ENCODE data around the gene CTCF.

CTCF gene

DNA sequence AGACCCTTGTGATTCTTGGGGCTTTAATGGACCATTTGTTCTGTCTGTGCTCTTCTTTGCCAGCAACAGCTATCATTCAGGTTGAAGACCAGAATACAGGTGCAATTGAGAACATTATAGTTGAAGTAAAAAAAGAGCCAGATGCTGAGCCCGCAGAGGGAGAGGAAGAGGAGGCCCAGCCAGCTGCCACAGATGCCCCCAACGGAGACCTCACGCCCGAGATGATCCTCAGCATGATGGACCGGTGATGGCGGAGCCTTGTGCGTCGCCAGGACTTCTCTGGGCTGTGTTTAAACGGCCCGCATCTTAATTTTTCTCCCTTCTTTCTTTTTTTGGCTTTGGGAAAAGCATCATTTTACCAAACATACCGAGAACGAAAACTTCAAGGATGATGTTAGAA is 75.3 kb downstream of the CTCF start:
- TF ChIP-seq, protein P1, sequence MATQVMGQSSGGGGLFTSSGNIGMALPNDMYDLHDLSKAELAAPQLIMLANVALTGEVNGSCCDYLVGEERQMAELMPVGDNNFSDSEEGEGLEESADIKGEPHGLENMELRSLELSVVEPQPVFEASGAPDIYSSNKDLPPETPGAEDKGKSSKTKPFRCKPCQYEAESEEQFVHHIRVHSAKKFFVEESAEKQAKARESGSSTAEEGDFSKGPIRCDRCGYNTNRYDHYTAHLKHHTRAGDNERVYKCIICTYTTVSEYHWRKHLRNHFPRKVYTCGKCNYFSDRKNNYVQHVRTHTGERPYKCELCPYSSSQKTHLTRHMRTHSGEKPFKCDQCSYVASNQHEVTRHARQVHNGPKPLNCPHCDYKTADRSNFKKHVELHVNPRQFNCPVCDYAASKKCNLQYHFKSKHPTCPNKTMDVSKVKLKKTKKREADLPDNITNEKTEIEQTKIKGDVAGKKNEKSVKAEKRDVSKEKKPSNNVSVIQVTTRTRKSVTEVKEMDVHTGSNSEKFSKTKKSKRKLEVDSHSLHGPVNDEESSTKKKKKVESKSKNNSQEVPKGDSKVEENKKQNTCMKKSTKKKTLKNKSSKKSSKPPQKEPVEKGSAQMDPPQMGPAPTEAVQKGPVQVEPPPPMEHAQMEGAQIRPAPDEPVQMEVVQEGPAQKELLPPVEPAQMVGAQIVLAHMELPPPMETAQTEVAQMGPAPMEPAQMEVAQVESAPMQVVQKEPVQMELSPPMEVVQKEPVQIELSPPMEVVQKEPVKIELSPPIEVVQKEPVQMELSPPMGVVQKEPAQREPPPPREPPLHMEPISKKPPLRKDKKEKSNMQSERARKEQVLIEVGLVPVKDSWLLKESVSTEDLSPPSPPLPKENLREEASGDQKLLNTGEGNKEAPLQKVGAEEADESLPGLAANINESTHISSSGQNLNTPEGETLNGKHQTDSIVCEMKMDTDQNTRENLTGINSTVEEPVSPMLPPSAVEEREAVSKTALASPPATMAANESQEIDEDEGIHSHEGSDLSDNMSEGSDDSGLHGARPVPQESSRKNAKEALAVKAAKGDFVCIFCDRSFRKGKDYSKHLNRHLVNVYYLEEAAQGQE (IDR thresholded peaks at IDR 0.05; ENCODE audit: low read depth): no peak
- TF ChIP-seq YY1 (IDR thresholded peaks at IDR 0.05; ENCODE audit: low read depth) (no peak), EGR1 (IDR thresholded peaks at IDR 0.05) (no peak), CREB1 (IDR thresholded peaks at IDR 0.05; ENCODE audit: low read depth) (no peak), RAD21 (IDR thresholded peaks at IDR 0.05; ENCODE audit: low read depth) (no peak), CEBPB (IDR thresholded peaks at IDR 0.05) (no peak), TAF1 (IDR thresholded peaks at IDR 0.05; ENCODE audit: low read depth) (no peak), EP300 (IDR thresholded peaks at IDR 0.05; ENCODE audit: borderline replicate concordance) (no peak), FOXM1 (IDR thresholded peaks at IDR 0.05; ENCODE audit: borderline replicate concordance, low read depth) (no peak)

DNA sequence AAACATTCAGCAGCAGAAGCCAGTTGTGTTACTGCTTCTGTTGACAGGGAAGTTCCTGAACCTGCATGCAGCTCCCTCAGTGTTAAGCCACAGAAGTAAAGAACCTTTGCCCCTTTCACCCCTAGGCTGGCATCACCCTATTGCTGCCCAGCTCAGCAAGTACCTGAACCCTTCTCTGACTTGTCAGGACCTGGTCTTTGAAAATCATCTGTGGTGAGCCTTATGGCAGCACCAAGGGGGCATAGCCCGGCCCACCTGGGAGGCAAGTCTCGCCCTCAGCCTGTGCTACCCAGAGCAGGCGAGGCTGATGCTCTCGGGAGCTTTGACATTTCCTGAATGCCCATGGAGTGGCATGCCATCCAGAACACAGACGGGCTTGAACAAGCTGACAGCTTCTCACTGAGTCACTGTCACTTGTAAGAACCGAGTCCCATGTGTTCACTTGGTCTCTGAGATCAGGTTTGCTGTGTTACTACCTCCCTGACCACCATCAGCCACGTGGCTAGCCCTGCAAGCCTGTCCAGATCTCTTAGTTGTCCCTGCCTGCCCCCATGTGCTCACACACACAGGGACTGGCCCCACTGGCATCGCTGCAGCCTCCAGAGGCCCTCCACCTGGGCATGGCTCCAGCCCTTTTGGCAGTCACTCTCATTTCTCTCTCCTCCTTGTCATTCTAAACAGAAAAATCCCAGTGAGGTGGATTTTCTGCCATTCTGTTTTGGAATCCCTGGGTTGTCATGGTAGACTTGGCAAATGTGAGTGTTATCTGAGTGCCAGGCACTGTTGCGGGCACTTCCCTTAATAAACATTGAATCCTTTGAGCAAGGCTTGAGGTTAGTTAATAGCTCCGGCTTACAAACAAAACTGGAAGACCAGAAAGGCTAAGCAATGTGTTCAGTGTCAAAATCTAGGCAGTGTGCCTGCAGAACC is 79.7 kb downstream of the CTCF start:
- no peak for TF ChIP-seq CREB1 (IDR thresholded peaks at IDR 0.05; ENCODE audit: low read depth)
- TF ChIP-seq, protein P2, sequence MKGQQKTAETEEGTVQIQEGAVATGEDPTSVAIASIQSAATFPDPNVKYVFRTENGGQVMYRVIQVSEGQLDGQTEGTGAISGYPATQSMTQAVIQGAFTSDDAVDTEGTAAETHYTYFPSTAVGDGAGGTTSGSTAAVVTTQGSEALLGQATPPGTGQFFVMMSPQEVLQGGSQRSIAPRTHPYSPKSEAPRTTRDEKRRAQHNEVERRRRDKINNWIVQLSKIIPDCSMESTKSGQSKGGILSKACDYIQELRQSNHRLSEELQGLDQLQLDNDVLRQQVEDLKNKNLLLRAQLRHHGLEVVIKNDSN (IDR thresholded peaks at IDR 0.05): no peak
- no peak for TF ChIP-seq NFIC (IDR thresholded peaks at IDR 0.05)
- no peak for TF ChIP-seq TCF12 (IDR thresholded peaks at IDR 0.05; ENCODE audit: low read depth)
- TF ChIP-seq YY1 (IDR thresholded peaks at IDR 0.05; ENCODE audit: low read depth): no peak
- TF ChIP-seq, protein P1 (IDR thresholded peaks at IDR 0.05; ENCODE audit: low read depth): no peak
- TF ChIP-seq, protein P3, sequence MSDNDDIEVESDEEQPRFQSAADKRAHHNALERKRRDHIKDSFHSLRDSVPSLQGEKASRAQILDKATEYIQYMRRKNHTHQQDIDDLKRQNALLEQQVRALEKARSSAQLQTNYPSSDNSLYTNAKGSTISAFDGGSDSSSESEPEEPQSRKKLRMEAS (IDR thresholded peaks at IDR 0.05): no peak
- TF ChIP-seq EP300 (IDR thresholded peaks at IDR 0.05; ENCODE audit: borderline replicate concordance): no peak
- TF ChIP-seq RAD21 (IDR thresholded peaks at IDR 0.05; ENCODE audit: low read depth): no peak

DNA sequence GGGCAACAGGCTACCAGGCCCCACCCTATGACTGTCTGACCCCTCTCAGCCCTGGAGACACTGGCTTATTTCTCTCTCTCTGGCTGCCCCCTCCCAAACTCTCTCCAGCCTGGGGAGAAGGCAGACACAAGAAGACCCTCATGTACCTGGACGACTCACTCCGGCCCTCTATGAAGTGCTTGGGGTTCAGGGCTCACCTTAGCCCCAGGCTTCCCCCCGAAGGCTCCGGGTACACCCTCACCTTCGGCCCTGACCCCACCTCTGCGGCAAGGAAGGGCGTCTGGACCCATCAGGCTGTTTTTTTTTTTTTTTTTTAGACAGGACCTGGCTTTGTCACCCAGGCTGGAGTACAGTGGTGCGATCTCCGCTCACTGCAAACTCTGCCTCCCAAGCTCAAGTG is 81.7 kb downstream of the CTCF start:
- TF ChIP-seq RAD21 (IDR thresholded peaks at IDR 0.05; ENCODE audit: low read depth): no peak
- TF ChIP-seq ZBTB7A (IDR thresholded peaks at IDR 0.05; ENCODE audit: low read depth): no peak
- TF ChIP-seq FOXM1 (IDR thresholded peaks at IDR 0.05; ENCODE audit: borderline replicate concordance, low read depth): no peak
- TF ChIP-seq NFIC (IDR thresholded peaks at IDR 0.05): no peak
- TF ChIP-seq EP300 (IDR thresholded peaks at IDR 0.05; ENCODE audit: borderline replicate concordance): no peak
- TF ChIP-seq CREB1 (IDR thresholded peaks at IDR 0.05; ENCODE audit: low read depth): no peak
- TF ChIP-seq, protein P1 (IDR thresholded peaks at IDR 0.05; ENCODE audit: low read depth): no peak
- TF ChIP-seq TCF12 (IDR thresholded peaks at IDR 0.05; ENCODE audit: low read depth): no peak
- TF ChIP-seq, protein P3 (IDR thresholded peaks at IDR 0.05): no peak
- TF ChIP-seq TAF1 (IDR thresholded peaks at IDR 0.05; ENCODE audit: low read depth): no peak
- TF ChIP-seq EGR1 (IDR thresholded peaks at IDR 0.05): no peak
- no peak for TF ChIP-seq YY1 (IDR thresholded peaks at IDR 0.05; ENCODE audit: low read depth)
- no peak for TF ChIP-seq TEAD4 (IDR thresholded peaks at IDR 0.05)
- no peak for TF ChIP-seq CEBPB (IDR thresholded peaks at IDR 0.05)
- TF ChIP-seq, protein P2 (IDR thresholded peaks at IDR 0.05): no peak

Measured in Ishikawa (cell line).